ENCODE measurements around the gene F2RL3. TPM values are rescaled to one million over a fixed set of nuclear protein-coding genes. Genes with fewer than 3 reads are reported as not detected.

The F2RL3 gene
- total and polyA plus RNA-seq, 2 of the 8 experiments (the other 6 are each of a cell fraction or from before 2014, with no cell fraction given) = not detected

DNA sequence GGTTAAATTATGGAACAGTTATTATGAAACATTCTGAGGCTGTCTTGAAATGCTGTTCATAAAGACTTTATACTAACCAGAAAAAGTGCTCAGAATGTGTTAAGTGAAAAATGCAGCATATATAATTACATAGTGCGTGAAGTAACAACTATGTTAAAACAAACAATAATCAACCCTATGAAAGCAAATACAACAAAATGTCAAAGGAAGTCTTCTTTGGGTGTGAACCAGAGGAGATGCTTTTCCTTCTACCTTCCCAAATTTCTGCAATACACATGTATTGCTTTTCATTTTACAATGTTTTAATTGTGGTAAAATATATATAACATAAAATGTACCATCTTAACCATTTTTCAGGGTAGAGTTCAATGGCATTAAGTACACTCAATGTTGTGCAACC, 45.7 kb downstream of the F2RL3 start (continued):
- TF ChIP-seq, protein P1, sequence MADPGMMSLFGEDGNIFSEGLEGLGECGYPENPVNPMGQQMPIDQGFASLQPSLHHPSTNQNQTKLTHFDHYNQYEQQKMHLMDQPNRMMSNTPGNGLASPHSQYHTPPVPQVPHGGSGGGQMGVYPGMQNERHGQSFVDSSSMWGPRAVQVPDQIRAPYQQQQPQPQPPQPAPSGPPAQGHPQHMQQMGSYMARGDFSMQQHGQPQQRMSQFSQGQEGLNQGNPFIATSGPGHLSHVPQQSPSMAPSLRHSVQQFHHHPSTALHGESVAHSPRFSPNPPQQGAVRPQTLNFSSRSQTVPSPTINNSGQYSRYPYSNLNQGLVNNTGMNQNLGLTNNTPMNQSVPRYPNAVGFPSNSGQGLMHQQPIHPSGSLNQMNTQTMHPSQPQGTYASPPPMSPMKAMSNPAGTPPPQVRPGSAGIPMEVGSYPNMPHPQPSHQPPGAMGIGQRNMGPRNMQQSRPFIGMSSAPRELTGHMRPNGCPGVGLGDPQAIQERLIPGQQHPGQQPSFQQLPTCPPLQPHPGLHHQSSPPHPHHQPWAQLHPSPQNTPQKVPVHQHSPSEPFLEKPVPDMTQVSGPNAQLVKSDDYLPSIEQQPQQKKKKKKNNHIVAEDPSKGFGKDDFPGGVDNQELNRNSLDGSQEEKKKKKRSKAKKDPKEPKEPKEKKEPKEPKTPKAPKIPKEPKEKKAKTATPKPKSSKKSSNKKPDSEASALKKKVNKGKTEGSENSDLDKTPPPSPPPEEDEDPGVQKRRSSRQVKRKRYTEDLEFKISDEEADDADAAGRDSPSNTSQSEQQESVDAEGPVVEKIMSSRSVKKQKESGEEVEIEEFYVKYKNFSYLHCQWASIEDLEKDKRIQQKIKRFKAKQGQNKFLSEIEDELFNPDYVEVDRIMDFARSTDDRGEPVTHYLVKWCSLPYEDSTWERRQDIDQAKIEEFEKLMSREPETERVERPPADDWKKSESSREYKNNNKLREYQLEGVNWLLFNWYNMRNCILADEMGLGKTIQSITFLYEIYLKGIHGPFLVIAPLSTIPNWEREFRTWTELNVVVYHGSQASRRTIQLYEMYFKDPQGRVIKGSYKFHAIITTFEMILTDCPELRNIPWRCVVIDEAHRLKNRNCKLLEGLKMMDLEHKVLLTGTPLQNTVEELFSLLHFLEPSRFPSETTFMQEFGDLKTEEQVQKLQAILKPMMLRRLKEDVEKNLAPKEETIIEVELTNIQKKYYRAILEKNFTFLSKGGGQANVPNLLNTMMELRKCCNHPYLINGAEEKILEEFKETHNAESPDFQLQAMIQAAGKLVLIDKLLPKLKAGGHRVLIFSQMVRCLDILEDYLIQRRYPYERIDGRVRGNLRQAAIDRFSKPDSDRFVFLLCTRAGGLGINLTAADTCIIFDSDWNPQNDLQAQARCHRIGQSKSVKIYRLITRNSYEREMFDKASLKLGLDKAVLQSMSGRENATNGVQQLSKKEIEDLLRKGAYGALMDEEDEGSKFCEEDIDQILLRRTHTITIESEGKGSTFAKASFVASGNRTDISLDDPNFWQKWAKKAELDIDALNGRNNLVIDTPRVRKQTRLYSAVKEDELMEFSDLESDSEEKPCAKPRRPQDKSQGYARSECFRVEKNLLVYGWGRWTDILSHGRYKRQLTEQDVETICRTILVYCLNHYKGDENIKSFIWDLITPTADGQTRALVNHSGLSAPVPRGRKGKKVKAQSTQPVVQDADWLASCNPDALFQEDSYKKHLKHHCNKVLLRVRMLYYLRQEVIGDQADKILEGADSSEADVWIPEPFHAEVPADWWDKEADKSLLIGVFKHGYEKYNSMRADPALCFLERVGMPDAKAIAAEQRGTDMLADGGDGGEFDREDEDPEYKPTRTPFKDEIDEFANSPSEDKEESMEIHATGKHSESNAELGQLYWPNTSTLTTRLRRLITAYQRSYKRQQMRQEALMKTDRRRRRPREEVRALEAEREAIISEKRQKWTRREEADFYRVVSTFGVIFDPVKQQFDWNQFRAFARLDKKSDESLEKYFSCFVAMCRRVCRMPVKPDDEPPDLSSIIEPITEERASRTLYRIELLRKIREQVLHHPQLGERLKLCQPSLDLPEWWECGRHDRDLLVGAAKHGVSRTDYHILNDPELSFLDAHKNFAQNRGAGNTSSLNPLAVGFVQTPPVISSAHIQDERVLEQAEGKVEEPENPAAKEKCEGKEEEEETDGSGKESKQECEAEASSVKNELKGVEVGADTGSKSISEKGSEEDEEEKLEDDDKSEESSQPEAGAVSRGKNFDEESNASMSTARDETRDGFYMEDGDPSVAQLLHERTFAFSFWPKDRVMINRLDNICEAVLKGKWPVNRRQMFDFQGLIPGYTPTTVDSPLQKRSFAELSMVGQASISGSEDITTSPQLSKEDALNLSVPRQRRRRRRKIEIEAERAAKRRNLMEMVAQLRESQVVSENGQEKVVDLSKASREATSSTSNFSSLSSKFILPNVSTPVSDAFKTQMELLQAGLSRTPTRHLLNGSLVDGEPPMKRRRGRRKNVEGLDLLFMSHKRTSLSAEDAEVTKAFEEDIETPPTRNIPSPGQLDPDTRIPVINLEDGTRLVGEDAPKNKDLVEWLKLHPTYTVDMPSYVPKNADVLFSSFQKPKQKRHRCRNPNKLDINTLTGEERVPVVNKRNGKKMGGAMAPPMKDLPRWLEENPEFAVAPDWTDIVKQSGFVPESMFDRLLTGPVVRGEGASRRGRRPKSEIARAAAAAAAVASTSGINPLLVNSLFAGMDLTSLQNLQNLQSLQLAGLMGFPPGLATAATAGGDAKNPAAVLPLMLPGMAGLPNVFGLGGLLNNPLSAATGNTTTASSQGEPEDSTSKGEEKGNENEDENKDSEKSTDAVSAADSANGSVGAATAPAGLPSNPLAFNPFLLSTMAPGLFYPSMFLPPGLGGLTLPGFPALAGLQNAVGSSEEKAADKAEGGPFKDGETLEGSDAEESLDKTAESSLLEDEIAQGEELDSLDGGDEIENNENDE (IDR thresholded peaks at IDR 0.05; ENCODE audit: insufficient replicate concordance, low read length) = no peak
- TF ChIP-seq CHD2 (IDR thresholded peaks at IDR 0.05; ENCODE audit: low read length) (no peak), NRF1 (IDR thresholded peaks at IDR 0.05; ENCODE audit: low read depth, low read length) (no peak), KDM4A (IDR thresholded peaks at IDR 0.05; ENCODE audit: low read depth, low read length, severe bottlenecking) (no peak), CEBPB (IDR thresholded peaks at IDR 0.05; ENCODE audit: low read depth, low read length) (no peak)
- TF ChIP-seq, protein P2, sequence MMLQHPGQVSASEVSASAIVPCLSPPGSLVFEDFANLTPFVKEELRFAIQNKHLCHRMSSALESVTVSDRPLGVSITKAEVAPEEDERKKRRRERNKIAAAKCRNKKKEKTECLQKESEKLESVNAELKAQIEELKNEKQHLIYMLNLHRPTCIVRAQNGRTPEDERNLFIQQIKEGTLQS (IDR thresholded peaks at IDR 0.05; ENCODE audit: insufficient read depth, low read depth, low read length) = no peak

Measured in H1 (cell line).